ENCODE data around the gene FLNC.

FLNC gene, protein sequence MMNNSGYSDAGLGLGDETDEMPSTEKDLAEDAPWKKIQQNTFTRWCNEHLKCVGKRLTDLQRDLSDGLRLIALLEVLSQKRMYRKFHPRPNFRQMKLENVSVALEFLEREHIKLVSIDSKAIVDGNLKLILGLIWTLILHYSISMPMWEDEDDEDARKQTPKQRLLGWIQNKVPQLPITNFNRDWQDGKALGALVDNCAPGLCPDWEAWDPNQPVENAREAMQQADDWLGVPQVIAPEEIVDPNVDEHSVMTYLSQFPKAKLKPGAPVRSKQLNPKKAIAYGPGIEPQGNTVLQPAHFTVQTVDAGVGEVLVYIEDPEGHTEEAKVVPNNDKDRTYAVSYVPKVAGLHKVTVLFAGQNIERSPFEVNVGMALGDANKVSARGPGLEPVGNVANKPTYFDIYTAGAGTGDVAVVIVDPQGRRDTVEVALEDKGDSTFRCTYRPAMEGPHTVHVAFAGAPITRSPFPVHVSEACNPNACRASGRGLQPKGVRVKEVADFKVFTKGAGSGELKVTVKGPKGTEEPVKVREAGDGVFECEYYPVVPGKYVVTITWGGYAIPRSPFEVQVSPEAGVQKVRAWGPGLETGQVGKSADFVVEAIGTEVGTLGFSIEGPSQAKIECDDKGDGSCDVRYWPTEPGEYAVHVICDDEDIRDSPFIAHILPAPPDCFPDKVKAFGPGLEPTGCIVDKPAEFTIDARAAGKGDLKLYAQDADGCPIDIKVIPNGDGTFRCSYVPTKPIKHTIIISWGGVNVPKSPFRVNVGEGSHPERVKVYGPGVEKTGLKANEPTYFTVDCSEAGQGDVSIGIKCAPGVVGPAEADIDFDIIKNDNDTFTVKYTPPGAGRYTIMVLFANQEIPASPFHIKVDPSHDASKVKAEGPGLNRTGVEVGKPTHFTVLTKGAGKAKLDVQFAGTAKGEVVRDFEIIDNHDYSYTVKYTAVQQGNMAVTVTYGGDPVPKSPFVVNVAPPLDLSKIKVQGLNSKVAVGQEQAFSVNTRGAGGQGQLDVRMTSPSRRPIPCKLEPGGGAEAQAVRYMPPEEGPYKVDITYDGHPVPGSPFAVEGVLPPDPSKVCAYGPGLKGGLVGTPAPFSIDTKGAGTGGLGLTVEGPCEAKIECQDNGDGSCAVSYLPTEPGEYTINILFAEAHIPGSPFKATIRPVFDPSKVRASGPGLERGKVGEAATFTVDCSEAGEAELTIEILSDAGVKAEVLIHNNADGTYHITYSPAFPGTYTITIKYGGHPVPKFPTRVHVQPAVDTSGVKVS (N-terminal part only)

DNA sequence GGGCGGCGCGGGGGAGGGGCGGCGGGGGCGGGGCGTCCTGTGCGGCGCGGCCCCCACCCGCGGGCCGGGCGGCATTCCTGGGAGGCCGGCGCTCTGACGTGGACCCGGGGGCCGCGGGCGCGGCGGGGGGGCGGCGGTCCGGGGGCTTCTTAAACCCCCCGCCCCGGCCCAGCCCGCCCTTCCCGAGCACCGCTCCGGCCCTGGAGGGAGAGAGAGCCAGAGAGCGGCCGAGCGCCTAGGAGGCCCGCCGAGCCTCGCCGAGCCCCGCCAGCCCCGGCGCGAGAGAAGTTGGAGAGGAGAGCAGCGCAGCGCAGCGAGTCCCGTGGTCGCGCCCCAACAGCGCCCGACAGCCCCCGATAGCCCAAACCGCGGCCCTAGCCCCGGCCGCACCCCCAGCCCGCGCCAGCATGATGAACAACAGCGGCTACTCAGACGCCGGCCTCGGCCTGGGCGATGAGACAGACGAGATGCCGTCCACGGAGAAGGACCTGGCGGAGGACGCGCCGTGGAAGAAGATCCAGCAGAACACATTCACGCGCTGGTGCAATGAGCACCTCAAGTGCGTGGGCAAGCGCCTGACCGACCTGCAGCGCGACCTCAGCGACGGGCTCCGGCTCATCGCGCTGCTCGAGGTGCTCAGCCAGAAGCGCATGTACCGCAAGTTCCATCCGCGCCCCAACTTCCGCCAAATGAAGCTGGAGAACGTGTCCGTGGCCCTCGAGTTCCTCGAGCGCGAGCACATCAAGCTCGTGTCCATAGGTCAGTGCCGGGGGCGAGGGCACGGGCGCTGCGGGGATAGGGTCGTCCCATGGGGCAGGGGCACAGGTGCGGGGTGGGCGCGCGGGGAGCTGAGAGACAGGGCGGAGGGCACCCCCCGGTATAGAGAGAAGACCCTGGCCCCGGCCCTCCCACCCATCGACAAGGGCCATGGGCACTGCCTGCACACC is at the start of gene FLNC:
TSS of gene FLNC (plus strand) at position 176 of the 947 bp plus-strand sequence. CDS start at position 408, 232 bp downstream.
- no peak for DNase-seq (ENCODE audit: low read depth)
- H3K4me3 ChIP-seq (ENCODE audit: low read depth, low read length): peak within 1 kb of the TSS; percentile 98

DNA sequence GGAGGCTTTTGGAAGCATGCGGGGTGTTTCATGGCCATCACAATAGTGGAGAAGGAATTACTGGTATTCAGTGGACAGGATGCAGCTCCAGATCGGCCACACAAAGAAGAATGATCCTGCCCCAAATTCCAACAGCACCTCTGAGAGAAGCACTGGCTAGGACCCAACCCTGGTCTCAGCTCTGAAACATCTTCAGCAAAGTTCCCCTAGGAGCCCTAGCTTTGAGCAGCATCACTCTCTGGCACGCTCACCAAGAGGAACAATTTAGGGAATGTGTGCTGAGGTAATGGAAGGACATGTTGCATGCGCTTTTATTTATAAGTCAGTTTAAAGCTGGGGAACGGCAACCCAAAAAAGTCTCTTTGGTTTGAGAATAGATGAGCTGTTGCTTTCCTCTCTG is 49.1 kb upstream of the FLNC start:
- peak; percentile 49 for DNase-seq (ENCODE audit: low read depth)
- H3K4me3 ChIP-seq (ENCODE audit: low read depth, low read length): no peak overlapping the region

DNA sequence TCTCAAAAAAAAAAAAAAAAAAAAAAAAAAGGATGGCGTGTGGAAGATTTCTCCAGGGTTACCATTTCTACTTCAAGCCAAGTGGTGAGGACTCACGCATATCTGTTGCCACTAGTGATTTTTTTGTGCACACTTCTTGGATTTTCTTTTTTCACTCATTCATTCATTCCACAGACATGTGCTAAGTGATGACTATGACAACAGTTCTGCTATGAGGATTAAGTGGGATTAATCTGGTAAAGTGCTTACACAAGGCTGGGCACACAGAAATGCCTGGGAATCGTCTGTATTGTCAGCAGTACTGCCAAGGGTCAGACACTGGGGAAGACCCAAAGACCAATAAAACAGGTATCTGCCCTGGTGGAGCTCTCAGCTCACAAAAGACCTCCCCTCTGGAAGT is 48.4 kb upstream of the FLNC start:
- H3K4me3 ChIP-seq (ENCODE audit: low read depth, low read length): no peak overlapping the region
- DNase-seq (ENCODE audit: low read depth): no peak

DNA sequence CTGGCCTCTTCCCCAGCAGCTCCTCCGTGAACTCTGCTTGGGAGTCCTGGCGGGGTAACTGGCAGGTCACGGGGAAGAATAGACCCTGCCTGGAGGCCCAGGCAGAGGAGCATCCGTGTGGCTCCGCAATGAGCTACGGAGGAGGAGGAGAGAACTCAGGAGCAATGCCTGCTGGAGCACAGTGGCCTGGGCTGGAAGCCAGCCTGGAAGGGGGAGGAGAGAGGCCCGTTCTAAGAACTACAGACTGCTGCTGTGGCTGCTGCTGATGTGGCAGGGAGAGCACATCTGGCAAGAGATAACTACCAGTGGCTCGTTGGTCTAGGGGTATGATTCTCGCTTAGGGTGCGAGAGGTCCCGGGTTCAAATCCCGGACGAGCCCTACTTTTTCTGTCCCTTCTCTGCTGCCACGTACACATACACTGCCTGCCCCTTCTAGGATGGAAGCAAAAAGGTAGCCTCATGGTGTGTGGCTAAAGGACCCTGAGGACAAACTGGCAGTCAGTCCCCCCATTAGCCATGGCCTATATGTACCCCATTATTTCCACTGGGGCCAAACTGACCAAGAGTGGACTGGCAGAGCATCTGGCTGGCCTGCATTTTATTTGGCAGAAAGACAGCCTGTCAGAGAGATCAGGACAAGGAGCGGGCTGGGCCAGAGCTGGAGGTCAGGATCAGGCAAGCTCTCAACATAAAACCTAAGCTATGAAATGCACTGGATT is 46.9 kb upstream of the FLNC start:
- peak; percentile 59 for DNase-seq (ENCODE audit: low read depth)
- no peak overlapping the region for H3K4me3 ChIP-seq (ENCODE audit: low read depth, low read length)

DNA sequence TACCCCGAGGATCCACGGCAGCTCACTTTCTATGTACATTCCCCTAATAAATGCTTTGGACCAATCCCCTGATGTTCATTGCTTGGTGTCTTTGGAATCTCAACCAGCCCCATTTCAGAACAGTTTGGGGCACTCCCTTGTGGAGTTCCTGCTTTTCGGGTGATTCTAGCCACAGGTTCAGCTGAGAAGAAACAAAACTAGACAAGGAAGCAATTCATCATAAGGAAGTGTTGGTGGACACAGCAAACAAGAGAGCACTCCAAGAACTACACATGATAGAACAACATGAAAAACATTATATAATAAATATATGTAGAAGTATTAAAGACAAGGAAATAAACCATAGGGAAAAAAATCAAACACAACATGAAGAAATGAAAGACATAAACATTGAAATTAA is 44.5 kb upstream of the FLNC start:
- H3K4me3 ChIP-seq (ENCODE audit: low read depth, low read length): no peak overlapping the region
- no peak for DNase-seq (ENCODE audit: low read depth)

DNA sequence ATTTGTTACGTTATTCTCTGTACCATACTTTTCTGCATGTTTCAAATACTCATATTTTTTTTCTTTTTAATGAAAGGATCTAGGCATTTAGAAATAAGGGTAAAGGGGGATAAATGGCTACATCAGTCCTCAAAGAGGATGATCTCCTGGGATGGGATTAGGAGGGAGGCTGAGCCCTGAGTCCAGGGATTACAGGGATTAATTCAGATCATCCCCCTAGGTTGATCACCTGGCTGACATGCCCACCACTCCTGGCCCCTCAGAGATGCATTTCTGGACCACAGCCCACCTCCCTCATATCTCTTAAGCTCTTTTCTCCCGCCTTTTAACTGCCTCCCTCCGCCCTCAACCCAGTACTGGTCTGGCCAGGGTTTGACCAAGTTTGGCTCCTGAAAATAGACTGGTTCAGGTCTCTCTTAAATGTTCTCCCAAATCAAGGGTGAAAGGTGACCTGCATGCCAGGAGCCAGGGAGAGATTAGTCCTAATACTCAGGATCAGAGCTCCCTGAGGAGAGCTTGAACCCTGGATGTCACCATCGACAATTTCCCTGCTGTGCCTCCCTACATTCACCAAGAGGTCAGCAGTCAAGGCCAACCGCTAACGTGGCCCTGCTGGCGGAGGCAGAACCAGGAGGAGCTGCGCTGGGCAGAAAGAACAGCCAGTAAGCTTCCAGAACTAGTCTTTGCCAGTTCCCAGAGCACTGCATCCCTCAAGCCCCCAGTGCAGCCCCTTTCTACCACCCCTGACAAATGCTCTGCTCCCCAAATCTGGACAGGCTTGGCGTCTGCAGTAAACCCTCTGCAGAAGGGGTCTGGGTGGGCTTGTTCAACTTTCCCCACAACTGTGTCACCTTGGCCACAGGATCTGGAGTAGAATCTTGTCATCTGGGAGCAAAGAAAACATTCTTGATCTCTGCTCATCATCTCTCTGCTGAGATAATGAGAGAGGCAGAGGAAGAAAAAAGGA is 41.5 kb upstream of the FLNC start:
- H3K4me3 ChIP-seq (ENCODE audit: low read depth, low read length): no peak overlapping the region
- DNase-seq (ENCODE audit: low read depth): no peak

DNA sequence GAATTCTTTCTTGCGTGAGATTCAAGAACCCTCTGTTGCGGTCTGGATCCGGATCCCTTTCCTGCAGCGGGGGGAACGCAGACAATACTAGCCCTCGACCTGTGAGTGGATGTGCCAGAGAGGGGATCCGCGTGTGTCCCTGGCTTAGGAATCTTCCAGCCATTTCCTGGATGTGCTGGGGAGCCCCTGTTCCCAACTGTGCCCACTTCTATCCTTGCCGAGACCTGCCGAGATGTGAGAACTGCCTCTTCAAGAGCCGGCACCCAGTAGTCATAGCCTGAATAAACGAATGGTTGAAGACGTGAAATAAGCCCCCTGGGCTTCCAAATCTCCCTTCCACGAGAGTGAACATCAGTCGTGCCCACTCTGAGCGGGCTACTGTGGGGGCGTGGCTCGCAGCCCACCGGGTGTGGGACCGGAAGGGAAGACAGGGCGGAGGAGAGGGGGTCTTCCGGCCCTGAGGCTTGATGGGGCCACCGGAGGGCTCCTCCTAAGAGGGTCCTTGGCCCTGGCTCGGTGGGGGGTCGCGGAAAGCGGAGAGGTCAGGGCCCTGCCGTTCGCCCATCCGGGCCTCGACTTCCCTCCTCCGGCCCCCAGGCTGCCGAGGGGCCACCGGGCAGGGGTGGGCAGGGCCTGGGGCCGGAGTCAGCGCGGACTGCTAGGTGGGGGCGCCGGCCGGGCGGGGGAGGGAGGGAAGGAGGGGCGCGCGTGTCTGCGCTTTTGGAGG is 39.7 kb upstream of the FLNC start:
- DNase-seq (ENCODE audit: low read depth): no peak
- peak overlapping the region; percentile 79 for H3K4me3 ChIP-seq (ENCODE audit: low read depth, low read length)

DNA sequence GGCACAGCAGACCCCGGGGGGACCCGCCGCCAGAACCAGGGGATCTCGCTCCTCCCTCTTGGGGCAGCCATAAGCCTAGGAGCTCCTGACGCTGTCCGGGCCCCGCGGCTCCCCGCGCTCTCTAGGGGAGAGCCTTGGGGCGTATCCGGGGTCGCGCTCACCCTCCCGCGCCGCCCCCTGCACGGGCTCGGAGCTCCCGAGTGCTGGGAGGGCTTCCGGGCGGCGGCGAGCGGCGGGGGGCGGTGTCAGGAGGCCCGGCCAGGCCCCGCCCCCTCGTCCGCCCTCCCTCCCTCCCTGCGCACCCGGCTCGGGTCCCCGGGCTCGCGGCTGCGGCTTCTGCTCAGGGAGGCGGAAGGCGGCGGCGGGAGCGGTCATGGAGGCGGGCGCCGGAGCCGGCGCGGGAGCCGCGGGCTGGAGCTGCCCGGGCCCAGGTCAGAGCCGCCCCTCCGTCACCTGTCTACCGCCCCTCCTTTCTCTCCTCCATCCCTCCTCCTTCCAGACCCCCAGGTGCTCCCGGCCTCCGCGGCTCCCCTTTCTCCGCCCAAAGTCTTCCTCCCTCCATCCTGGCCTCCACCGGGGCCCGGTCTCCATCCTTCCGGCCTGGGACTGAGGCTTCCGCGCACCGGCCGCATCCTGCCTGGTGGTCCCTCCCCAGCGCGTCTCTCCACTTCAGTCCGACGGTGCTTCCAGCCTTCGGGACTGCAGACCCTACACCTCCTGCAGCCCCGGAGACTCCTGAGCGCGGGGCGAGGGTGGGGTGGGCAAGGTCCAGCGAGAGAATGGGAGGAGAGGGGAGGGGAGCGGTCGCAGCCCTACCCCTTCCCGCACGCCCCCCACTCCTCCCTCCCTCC is 38.9 kb upstream of the FLNC start, which contains the start of gene CCDC136:
TSS of gene CCDC136 (plus strand) at position 848 of the 851 bp plus-strand sequence. CDS start 444 bp downstream, outside the sequence.
- no peak for DNase-seq (ENCODE audit: low read depth)
- peak within 1 kb of the TSS; percentile 79 for H3K4me3 ChIP-seq (ENCODE audit: low read depth, low read length)

DNA sequence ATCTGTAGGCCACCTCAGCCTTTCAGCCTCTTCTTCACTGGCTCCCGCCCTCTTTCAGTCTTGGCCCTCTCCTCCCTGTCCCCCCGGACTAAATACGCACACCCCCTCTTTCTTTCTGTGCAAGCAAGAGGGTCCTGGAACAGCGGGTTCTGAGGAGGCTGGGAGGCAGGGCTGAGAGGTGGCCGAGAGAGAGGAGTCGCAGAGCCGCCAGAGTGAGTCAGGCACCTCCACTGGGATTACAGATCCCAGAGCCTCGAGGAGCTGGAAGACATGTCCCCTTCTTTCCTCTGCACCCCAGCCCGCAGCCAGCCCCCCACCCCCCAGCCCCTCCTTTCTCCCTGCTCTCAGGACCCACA is 38.3 kb upstream of the FLNC start:
- no peak for DNase-seq (ENCODE audit: low read depth)
- H3K4me3 ChIP-seq (ENCODE audit: low read depth, low read length): peak overlapping the region; percentile 79

DNA sequence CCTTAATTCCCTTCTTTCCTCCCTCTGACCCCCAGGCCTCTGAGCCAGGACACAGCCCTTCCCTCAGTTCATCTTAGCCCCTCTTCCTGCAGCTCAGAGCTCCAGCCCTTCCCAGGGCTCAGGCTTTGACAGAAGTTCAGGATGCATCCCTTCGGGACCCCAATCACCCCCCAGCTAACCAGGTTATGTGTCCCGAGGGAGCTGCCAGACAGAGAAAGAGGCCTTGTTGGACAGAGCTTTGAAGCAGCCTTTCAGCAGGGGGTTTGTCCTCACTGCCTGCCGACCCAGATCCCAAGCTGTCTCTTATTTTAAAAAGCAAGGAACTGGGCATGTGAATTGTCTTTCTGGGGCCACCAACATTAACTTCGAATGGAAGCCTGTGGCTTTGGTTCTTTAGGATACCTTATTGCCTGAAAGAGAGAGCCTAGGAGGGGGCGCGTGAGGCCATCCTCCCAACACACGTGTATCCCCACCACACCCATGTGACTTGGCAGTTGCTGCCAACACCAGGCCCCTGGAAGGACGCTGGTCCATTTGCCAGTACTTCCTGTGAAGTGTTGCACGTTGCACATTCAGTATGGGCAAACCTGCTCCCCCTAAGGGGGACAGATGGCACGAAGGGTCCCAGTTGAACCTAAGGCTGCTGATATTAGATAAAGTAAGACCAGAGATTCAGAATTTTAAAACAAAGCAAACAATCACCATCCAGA is 37.6 kb upstream of the FLNC start:
- no peak for DNase-seq (ENCODE audit: low read depth)
- peak overlapping the region; percentile 79 for H3K4me3 ChIP-seq (ENCODE audit: low read depth, low read length)

DNA sequence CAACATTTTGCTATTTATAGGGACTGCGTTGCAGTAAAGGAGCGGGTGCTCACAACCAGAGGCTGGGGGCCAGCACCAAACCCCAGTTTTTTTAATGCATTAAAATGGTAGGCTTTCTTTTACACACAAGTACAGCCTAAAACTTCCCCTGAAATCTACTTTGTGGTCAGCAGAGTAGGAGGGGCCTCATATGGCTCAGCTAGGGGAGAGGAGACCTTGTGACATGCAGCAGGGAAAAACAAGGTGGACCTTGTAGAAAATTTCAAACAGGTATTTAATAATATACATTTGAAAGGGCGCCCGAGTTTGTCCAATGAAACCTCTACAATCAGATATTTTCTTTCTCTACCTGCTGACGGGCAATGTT is 37.0 kb upstream of the FLNC start:
- DNase-seq (ENCODE audit: low read depth): no peak
- no peak overlapping the region for H3K4me3 ChIP-seq (ENCODE audit: low read depth, low read length)

DNA sequence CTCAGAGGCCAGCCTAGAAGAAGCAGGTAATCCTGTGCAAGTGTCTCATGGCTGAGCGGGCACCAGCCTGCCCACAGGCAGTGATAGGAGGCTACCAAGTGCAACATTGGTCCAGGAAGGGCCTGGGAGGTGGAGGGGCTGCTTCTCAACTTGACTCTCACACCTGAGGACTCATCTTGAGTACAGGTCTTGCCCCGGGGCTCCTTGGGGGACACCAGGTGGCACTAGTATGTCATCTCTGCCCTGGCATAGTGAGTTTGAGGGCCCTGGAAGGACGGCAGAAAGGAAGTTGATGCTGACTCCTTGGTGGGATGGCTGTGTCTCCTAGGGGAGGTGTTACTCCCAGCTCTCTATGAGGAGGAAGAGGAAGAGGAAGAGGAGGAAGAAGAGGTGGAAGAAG is 36.2 kb upstream of the FLNC start:
- no peak for DNase-seq (ENCODE audit: low read depth)
- no peak overlapping the region for H3K4me3 ChIP-seq (ENCODE audit: low read depth, low read length)

DNA sequence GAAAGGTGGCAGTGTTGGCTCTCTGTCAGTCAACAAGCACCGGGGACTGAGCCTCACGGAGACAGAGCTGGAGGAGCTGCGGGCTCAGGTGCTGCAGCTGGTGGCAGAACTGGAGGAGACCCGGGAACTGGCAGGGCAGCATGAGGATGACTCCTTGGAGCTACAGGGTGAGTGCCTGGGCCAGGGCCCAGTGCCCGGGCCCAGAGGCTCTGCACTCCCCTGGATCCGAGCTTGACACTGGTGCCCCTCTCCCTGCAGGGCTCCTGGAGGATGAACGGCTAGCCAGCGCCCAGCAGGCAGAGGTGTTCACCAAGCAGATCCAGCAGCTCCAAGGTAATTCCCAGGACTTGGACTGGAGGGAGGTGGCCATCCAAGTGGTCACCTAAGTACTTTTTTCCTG is 35.8 kb upstream of the FLNC start:
- no peak for DNase-seq (ENCODE audit: low read depth)
- no peak overlapping the region for H3K4me3 ChIP-seq (ENCODE audit: low read depth, low read length)

DNA sequence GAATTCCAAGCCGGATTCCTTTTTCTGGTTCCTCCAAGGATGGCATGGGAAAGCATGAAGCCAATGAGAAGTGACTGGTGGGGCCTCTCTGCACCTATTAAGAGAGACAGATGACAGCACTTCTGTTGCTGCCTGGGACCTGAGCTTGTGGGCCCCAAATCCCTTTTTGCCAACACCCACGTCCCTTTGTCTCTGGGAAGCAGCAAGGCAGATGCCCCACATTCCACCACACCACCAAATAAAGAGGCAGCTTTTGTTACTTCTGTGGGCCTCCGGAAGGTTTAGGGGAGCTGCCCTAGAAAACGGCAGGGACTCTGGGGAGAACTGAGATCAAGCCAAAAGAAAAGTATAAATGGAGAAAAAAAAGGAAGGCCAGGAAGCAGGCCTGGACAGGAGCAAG is 35.1 kb upstream of the FLNC start:
- no peak for DNase-seq (ENCODE audit: low read depth)
- no peak overlapping the region for H3K4me3 ChIP-seq (ENCODE audit: low read depth, low read length)

DNA sequence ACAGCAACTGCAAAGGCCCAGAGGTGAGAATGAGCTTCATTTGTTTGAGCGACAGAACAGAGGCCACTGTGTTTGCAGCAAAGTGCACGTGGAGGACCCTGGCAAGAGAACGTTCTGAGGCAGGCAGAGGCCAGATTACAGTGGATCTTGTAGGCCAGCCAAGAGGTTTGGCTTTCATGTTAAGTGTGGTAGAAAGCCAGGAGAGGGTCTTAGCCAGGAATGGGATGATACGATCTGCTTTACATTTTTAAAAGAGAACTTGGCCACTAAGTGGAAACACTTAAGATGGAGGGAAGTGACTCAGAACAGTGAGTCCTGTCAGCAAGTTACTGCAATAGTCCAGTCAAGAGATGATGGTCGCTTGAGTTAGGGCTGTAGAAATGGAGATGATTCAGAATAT is 33.9 kb upstream of the FLNC start:
- DNase-seq (ENCODE audit: low read depth): peak; percentile 51
- H3K4me3 ChIP-seq (ENCODE audit: low read depth, low read length): no peak overlapping the region

All from skeletal muscle cell (primary cell).